Mucosa of descending colon (tissue), 3 donors: ENCODE results near the gene POGZ. TPM values are rescaled to one million over a fixed set of nuclear protein-coding genes. Genes with fewer than 3 reads are reported as not detected.
"Not testable (repeated sequence)": the region's sequence is repeated elsewhere in the genome, so short reads cannot be mapped to it uniquely, and the experiment has no call there.

Experiments used
- ATAC-seq: fragments of 200-7000 bp; cut with Tn5 transposase; one replicate; pipeline ENCODE4 v1.9.1; 2020; ENCODE audit warnings: mild to moderate bottlenecking, moderate library complexity
- DNase-seq, 3 donors: peaks; one replicate each; pipeline ENCODE4 v3.0.0-alpha.2; 2020
- H3K36me3 ChIP-seq: fragments of 200-600 bp; one replicate; pipeline ENCODE4 v1.8.0; 2021; ENCODE audit warnings: low read depth, mild to moderate bottlenecking
- H3K4me1 ChIP-seq: fragments of 200-600 bp; one replicate; pipeline ENCODE4 v1.8.0; 2021; ENCODE audit warnings: low read depth, mild to moderate bottlenecking
- H3K4me3 ChIP-seq: fragments of 200-600 bp; one replicate; pipeline ENCODE4 v1.8.0; 2021; ENCODE audit warnings: mild to moderate bottlenecking
- H3K9me3 ChIP-seq: fragments of 200-600 bp; one replicate; pipeline ENCODE4 v1.8.0; 2021; ENCODE audit warnings: mild to moderate bottlenecking
- intact Hi-C, 2 donors: fragments of 100-400 bp; cut with DNase I in 1 of 2; cut with micrococcal nuclease in 1 of 2; formaldehyde crosslinking; loops; one replicate each; pipeline versions ENCODE4 v1.11.0 to v1.11.1; 2022; cut with DNase I, micrococcal nuclease
- total RNA-seq, 3 donors: library from RNA; stranded (reverse); fragmentation: NEBNext Ultra II Directional in 2 of 3; extraction: Animal tissue kit (Norgen Biotek cat#: 25700) in 2 of 3; gene quantifications; one replicate each; pipeline versions ENCODE4 v1.2.1 to v1.2.4, GENCODE V29; 2021 to 2023
- TF ChIP-seq, protein P1 (sequence below): fragments of 200-600 bp; IDR thresholded peaks from one replicate; pipeline ENCODE4 v1.8.0; 2022; ENCODE audit warnings: antibody characterized with exemption, mild to moderate bottlenecking
- donor health status: DM: no; HTN: no; CAD: no; lungs with moderate emphysema.
- donor health status: DM: no; HTN: no; CAD: no.
- donor health status: DM: no; HTN: yes; CAD: no.

The POGZ gene
- total RNA-seq, 3 donors from 2014 or later = 60.4 to 106 (median 77.7) TPM

DNA sequence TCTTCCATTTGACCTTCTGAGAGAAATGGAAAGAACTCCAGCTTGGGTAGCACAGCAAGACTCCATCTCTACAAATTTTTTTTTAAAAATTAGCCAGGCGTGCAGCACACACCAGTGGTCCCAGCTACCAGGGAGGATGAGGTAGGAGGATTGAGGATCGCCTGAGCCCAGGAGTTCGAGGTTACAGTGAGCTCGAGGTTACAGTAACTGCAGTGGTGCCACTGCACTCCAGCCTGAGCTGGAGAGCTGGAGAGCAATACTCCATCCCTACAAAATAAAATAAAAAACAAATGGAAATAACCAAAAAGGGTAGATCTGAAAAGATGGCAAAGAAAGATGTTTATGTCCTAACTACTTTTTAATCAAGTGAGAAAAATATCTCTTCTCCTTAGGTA lies 14.5 kb downstream of the POGZ start:
- ATAC-seq (no peak), DNase-seq (no peak)
- H3K9me3 ChIP-seq = no peaks in the 10 kb centered on the region
- TF ChIP-seq, protein P1, sequence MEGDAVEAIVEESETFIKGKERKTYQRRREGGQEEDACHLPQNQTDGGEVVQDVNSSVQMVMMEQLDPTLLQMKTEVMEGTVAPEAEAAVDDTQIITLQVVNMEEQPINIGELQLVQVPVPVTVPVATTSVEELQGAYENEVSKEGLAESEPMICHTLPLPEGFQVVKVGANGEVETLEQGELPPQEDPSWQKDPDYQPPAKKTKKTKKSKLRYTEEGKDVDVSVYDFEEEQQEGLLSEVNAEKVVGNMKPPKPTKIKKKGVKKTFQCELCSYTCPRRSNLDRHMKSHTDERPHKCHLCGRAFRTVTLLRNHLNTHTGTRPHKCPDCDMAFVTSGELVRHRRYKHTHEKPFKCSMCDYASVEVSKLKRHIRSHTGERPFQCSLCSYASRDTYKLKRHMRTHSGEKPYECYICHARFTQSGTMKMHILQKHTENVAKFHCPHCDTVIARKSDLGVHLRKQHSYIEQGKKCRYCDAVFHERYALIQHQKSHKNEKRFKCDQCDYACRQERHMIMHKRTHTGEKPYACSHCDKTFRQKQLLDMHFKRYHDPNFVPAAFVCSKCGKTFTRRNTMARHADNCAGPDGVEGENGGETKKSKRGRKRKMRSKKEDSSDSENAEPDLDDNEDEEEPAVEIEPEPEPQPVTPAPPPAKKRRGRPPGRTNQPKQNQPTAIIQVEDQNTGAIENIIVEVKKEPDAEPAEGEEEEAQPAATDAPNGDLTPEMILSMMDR = no peak
- no peak overlapping the region for H3K4me3 ChIP-seq
- H3K36me3 ChIP-seq = peaks cover 3% of the 10 kb centered on the region
- peaks cover 10% of the 10 kb centered on the region for H3K4me1 ChIP-seq
- intact Hi-C loops = loop anchor here in 1 of 2 donors (10.0 kb wide), 1 partner anchor 70 kb away; the partner anchor contains the start of gene CGN

DNA sequence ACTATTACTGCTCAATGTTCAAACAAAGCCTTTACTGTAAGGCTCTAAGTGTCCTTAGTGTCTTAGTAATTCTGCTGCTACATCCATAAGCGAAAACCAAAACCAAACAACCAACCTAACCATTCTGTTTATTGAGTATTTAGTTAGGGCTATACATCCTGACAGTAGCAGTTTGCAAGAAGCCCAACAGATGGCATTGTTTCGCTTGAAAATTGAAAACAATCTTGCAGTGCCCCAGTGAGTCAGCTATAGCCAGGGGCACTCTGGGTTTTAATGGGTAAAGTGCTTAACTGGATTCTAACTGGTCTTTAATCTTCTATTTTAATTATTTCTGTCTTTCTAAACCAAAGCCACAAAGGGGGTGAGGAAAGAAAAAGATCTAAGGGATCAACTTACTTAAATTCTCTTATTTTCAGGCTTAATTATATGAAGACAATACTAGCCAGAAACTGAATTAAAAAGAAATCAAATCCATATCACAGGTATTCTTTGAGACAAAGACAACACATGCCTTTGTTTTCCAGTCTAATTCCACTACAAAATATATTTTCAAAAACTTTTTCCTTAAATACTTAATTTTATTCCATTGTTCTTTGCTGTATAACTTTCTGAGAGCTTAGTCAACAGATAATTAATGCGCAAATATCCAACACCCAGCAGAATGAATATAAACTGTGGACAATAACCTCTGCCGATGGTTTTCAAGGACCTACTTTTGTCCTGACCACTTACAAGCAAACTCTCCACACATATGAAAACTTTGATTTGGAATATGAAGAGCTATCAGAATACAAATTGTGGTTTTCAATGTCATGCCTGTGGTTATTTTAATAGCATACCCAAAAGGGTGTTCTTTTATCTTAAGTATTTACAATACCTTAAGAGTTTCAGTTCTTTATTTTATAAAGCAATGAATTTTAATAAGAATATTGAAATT lies 15.2 kb downstream of the POGZ start:
- DNase-seq (peak in 1 of 3 donors; percentile 93), ATAC-seq (peak; percentile 98)
- H3K9me3 ChIP-seq = no peaks in the 10 kb centered on the region
- intact Hi-C loops = loop anchor here in 1 of 2 donors (10.0 kb wide), 1 partner anchor 71 kb away; the partner anchor contains the start of gene CGN
- no peak overlapping the region for H3K4me3 ChIP-seq
- TF ChIP-seq, protein P1 = peak; percentile 65
- peaks cover 3% of the 10 kb centered on the region for H3K36me3 ChIP-seq
- H3K4me1 ChIP-seq = peaks cover 10% of the 10 kb centered on the region

DNA sequence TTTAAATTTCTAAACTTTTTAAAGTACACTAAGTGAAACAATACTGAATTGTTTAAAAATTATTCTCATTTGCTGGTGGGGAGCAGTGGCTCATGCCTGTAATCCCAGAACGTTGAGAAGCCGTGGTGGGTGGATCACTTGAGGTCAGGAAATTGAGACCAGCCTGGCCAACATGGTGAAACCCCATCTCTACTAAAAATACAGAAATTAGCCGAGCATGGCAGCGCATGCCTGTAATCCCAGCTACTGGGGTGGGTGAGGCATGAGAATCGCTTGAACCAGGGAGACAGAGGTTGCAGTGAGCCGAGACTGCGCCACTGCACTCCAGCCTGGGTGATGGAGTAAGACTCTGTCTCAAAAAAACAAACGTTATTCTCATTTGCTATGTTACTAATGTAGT lies 21.9 kb downstream of the POGZ start:
- H3K4me3 ChIP-seq, intact Hi-C loops, H3K9me3 ChIP-seq, H3K36me3 ChIP-seq, DNase-seq, ATAC-seq, H3K4me1 ChIP-seq: not testable (repeated sequence)

DNA sequence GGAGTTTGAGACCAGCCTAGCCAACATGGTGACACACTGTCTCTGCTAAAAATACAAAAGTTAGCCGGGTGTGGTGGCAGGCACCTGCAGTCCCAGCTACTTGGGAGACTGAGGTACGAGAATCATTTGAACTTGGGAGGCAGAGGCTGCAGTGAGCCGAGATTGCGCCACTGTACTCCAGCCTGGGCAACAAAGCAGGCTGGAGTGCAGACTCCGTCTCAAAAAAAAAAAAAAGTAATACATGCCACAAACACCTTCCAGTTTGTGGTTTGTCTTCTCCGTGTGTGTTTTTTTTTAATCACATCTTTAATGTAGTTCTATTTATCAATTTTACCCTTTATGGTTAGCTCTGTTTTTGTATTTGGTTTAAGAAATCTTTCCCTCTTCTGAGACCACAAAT lies 22.3 kb downstream of the POGZ start:
- Histone ChIP-seq H3K4me3 (no peak overlapping the region), H3K36me3 (peaks cover 3% of the 10 kb centered on the region), H3K4me1 (peaks cover 2% of the 10 kb centered on the region), H3K9me3 (no peaks in the 10 kb centered on the region)
- ATAC-seq = no peak
- no peak for DNase-seq
- intact Hi-C loops = no loop called here
- TF ChIP-seq, protein P1 = no peak

DNA sequence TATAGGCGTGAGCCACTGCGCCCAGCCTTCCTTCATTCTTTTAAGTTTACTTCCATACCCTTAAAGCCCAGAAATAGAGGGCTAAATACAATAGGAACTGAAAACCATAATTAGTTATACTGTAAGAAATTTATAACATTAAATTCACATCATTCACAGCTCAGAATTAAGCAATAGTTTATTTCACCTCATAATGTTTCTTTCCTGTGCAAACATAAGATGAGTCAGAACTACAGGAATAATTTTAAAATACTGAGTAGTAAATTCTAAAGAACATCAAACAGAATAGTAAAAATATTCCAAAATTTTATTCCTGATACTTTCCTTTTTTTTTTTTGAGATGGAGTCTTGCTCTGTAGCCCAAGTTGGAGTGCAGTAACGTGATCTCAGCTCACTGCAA lies 24.1 kb downstream of the POGZ start:
- DNase-seq = no peak
- TF ChIP-seq, protein P1 = no peak
- Histone ChIP-seq H3K9me3 (no peaks in the 10 kb centered on the region), H3K4me3 (no peak overlapping the region), H3K36me3 (no peaks in the 10 kb centered on the region), H3K4me1 (no peaks in the 10 kb centered on the region)
- intact Hi-C loops = no loop called here
- no peak for ATAC-seq

DNA sequence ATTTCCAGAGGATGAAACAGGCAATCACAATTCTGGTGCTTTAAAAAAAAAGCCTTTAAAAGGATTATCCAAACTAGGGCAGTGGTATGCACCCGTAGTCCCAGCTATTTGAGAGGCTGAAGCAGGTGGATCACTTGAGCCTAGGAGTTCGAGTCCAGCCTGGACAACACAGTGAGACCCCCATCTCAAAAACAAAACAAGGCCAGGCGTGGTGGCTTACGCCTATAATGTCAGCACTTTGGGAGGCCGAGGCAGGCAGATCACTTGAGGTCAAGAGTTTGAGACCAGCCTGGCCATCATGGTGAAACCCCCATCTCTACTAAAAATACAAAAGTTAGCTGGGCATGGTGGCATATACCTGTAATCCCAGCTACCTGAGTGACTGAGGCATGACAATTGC lies 25.5 kb downstream of the POGZ start:
- intact Hi-C loops, H3K4me3 ChIP-seq, ATAC-seq, DNase-seq, H3K4me1 ChIP-seq, H3K36me3 ChIP-seq, H3K9me3 ChIP-seq: not testable (repeated sequence)
